Activated CD4-positive, alpha-beta memory T cell treated with anti-CD3 and anti-CD28 coated beads for 36 hours (primary cell): ENCODE measurements around the gene MLC1. TPM values are rescaled to one million over a fixed set of nuclear protein-coding genes. Genes with fewer than 3 reads are reported as not detected.

Experiments used
- CTCF ChIA-PET: fragments of 350-600 bp; sonication (Branson Sonifier 250); formaldehyde crosslinking; loops from one replicate; lab custom pipeline; 2021; ENCODE audit warnings: antibody characterized with exemption, inconsistent platforms; lab: Charles Lee
- POLR2A ChIA-PET: fragments of 350-600 bp; sonication (Branson Sonifier 250); formaldehyde crosslinking; loops from one replicate; lab custom pipeline; 2021; ENCODE audit warnings: antibody characterized with exemption; lab: Charles Lee
- DNase-seq: peaks from one replicate; pipeline ENCODE4 v3.0.0-alpha.2; 2020
- H3K27ac Mint-ChIP-seq: one replicate; pipeline ENCODE4 v1.8.0; 2021; ENCODE audit warnings: mixed read lengths
- H3K27me3 Mint-ChIP-seq: one replicate; pipeline ENCODE4 v1.8.0; 2021; ENCODE audit warnings: mixed read lengths
- H3K36me3 Mint-ChIP-seq: one replicate; pipeline ENCODE4 v1.8.0; 2021; ENCODE audit warnings: mixed read lengths
- H3K4me1 Mint-ChIP-seq: one replicate; pipeline ENCODE4 v1.8.0; 2021; ENCODE audit warnings: low read depth, mixed read lengths
- H3K4me3 Mint-ChIP-seq: one replicate; pipeline ENCODE4 v1.8.0; 2021; ENCODE audit warnings: mild to moderate bottlenecking, mixed read lengths
- H3K9me3 Mint-ChIP-seq: one replicate; pipeline ENCODE4 v1.8.0; 2021; ENCODE audit warnings: mixed read lengths
- intact Hi-C: fragments of 100-400 bp; cut with micrococcal nuclease; formaldehyde crosslinking; loops from one replicate; pipeline ENCODE4 v1.15.1; 2023
- total RNA-seq, 2 experiments: library from RNA; stranded (reverse); gene quantifications; one replicate each; pipeline ENCODE4 v1.2.3, GENCODE V29; 2021

MLC1 gene
- total RNA-seq, 2 experiments from 2014 or later: not detected

DNA sequence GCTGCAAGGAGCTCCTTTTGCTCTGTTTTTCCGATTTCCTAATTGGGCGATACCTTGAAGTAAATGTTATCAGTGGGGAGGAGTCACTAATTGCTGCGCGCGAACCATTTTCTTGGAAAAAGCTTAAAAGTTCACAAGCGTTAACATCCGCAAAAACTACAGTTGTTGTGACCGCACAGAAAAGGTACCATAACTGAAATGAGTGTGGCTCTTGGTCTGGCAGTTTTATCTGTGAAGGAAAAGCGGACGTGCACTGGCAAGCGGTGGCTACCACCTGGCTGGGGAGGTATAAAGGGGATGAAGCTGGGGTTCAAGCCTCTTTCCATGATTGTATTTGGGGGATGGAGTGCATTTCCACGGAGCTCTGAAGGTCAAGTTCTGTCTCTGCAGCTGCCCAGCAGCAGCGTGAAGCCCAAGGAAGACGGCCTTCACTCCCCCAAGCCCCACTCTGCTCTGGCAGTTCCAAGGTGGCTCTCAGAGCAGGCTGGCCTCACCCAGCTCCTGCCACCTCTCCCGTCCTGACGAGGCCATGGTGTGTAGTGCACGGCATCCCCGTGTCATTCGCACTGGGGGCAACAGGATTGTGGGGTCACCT, 32.0 kb upstream of the MLC1 start:
- no peak for DNase-seq
- POLR2A ChIA-PET: no interaction called here

GRCh38 chr22:50115693-50116092, 30.5 kb upstream of the MLC1 start:
- Mint-ChIP-seq H3K4me1 (peaks cover 8% of the 10 kb centered on the region), H3K4me3 (no peak overlapping the region), H3K9me3 (no peaks in the 10 kb centered on the region), H3K36me3 (no peaks in the 10 kb centered on the region), H3K27ac (no peak overlapping the region), H3K27me3 (peaks cover 18% of the 10 kb centered on the region)
- DNase-seq: no peak
- intact Hi-C loops: no loop called here
- ChIA-PET CTCF (no interaction called here), POLR2A (interaction anchor here (0.6 kb wide), 1 partner anchor 213 kb away, joined by 5 read pairs; no protein-coding TSS in a partner anchor)

More for the DNA sequence above, 32.0 kb upstream of the MLC1 start:
- no peak overlapping the region for H3K27ac Mint-ChIP-seq
- no peak overlapping the region for H3K4me3 Mint-ChIP-seq
- H3K9me3 Mint-ChIP-seq: no peaks in the 10 kb centered on the region
- intact Hi-C loops: no loop called here
- CTCF ChIA-PET: no interaction called here
- H3K4me1 Mint-ChIP-seq: peaks cover 8% of the 10 kb centered on the region
- no peaks in the 10 kb centered on the region for H3K36me3 Mint-ChIP-seq
- H3K27me3 Mint-ChIP-seq: peaks cover 22% of the 10 kb centered on the region

DNA sequence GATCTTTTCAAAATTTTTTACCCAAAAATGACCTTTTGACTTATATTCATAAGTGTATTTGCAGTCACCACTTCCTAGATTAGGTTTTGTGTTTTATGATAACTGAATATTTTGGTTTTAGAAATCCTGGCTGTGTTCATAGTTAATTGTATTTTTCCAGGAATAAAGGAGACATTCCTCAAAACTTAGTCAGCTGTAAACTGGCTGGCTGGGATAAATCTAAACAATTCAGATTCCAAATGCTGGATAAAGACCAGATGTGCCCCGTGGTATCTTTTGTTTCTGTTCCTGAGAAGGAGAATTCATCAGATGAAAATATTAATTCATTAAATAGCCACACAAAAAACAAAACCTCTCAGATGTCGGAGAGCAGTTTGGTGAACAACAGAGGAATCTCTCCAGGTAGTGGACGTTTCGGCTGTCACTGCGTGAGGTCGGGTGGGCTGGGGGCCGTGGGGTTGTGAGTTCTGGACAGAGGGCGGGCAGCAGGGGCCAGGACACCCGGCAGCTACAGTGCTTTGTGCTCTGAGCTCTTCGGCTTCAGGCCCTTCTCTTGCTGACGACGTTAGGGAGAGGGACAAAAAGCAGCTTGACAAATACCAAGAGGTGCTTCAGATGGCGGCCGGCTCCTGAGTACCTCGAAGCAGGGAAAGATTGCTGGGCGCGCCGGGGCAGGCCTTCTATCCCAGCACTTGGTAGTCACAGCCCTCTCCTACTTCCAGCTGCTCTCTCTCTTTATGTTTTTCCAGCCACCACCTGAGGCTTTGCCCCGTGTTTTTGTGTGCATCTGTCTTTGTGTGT, 29.2 kb upstream of the MLC1 start:
- Mint-ChIP-seq H3K4me3 (no peak overlapping the region), H3K27me3 (peaks cover 19% of the 10 kb centered on the region), H3K36me3 (no peaks in the 10 kb centered on the region), H3K9me3 (no peaks in the 10 kb centered on the region), H3K27ac (no peak overlapping the region), H3K4me1 (peaks cover 8% of the 10 kb centered on the region)
- ChIA-PET POLR2A (no interaction called here), CTCF (no interaction called here)
- intact Hi-C loops: no loop called here
- DNase-seq: no peak

DNA sequence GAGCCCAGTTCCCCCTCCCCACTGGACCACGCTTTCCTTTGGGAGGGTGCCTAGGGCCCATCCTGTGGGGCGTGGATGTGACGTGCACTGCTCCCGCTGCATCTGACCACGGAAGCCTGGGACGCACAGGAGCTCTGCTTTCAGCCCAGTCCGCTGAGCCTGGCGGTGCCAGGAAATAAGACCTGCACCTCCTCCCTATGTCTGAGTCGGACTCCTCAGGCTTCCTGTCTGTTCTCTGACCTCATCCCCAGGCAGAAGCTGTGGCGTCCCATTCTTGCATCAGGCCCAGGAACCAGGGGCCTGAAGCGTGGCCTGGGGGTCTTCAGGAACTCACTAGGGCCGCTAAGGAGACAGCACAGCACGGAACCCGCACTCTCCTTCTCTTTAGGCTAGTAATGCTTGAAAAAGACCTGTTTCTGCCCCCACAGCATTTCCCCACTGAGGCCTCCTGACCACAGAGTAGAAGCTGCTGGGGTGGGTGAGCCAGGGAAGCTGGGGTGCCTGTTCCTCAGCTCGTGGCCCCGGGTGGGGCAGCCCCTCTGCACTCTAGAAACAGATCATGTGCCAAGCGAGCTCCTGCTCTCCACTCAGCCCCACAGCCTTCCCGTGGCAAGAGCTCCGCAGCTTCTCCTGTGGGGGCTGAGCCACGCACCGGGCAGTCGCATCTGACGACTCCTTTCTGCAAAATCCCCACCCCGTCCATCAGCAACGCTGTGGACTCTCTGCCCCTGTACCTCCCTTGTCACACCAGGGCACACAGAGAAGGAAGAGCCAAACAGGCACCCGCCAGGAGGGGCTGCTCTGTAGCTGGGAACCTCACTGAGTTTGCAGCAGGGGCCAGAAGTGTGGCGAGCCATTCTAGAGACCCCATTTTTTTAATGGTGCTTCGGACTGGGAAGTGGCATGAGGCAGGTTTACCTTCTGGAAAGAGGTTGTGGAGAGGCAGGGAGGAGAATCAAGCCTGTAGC, 27.2 kb upstream of the MLC1 start:
- no peak overlapping the region for H3K4me3 Mint-ChIP-seq
- DNase-seq: peak; percentile 30
- H3K27me3 Mint-ChIP-seq: peaks cover 20% of the 10 kb centered on the region
- POLR2A ChIA-PET: no interaction called here
- H3K27ac Mint-ChIP-seq: no peak overlapping the region
- H3K4me1 Mint-ChIP-seq: peaks cover 8% of the 10 kb centered on the region
- H3K36me3 Mint-ChIP-seq: no peaks in the 10 kb centered on the region
- CTCF ChIA-PET: no interaction called here
- intact Hi-C loops: no loop called here
- no peaks in the 10 kb centered on the region for H3K9me3 Mint-ChIP-seq

DNA sequence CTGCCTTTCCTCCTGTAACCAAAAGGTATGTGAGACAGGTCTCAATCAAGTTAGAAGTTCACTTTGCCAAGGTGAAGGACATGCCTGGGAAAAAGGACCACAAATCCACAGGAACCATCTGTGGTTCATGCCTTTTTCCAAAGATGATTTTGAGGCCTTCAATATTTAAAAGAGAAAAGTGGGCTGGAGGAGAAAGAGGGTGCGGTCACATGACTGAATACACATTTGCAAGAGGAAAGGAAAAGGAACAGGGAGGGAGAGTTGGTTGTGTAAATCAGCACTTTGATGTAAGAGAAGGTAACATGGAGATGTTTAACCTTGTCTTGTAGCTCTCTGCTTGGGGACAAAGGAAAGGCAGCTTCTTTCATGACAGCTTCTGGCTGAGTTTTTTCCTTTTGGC, 25.8 kb upstream of the MLC1 start:
- H3K4me1 Mint-ChIP-seq: peaks cover 8% of the 10 kb centered on the region

GRCh38 chr22:50107529-50107928, 22.3 kb upstream of the MLC1 start:
- Mint-ChIP-seq H3K9me3 (no peaks in the 10 kb centered on the region), H3K4me3 (no peak overlapping the region), H3K4me1 (peaks cover 9% of the 10 kb centered on the region), H3K27ac (no peak overlapping the region), H3K27me3 (peaks cover 5% of the 10 kb centered on the region), H3K36me3 (no peaks in the 10 kb centered on the region)
- DNase-seq: no peak
- intact Hi-C loops: no loop called here
- ChIA-PET POLR2A (no interaction called here), CTCF (no interaction called here)

More for the DNA sequence above, 25.8 kb upstream of the MLC1 start:
- peaks cover 20% of the 10 kb centered on the region for H3K27me3 Mint-ChIP-seq
- H3K4me3 Mint-ChIP-seq: no peak overlapping the region
- no peak overlapping the region for H3K27ac Mint-ChIP-seq
- ChIA-PET POLR2A (no interaction called here), CTCF (no interaction called here)
- intact Hi-C loops: no loop called here
- no peak for DNase-seq
- no peaks in the 10 kb centered on the region for H3K36me3 Mint-ChIP-seq
- H3K9me3 Mint-ChIP-seq: no peaks in the 10 kb centered on the region

DNA sequence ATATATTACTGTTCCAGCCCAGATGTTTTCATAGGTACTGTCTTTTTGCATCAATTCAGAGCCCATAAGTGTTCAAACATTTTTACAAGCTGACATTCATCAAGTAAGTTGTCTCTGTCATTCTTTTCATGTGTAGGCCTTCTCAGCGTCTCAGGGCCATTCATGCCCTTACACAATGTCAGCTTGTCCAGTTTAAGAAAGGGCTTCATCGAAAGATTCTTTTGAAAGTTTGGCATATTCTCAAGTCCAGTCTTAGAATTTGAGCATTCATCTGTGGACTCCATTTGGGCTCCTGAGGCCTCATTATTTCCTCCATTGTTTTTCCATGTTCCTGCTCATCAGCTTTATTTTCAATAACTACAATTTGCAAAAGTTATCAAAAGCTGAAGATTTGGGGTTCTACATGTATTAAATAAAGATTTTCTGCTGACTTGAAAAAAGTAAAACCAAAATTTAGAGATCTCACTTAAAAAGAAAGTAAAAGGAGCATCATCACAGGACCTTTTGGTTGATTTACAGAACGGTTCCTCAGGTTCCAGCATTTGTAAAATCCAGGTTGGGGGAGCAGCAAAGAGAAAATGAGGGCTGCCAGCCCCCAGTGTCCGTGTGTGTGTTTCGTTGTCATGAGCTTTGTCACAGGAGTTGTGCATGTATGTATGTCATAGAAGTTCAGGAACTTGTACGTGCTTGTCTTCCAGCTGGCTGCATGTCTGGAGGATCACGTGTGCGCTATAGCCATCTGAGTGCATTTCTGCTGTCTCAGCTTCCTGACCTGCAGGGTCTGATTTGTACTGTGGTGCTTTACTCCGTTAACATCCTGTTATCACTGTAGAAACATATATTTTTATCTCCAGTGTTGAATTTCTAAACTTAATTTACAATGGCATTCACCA, 20.2 kb upstream of the MLC1 start:
- DNase-seq: peak; percentile 43
- CTCF ChIA-PET: no interaction called here
- intact Hi-C loops: no loop called here

GRCh38 chr22:50104141-50104544, 18.9 kb upstream of the MLC1 start:
- POLR2A ChIA-PET: no interaction called here
- no peak overlapping the region for H3K4me3 Mint-ChIP-seq
- no peaks in the 10 kb centered on the region for H3K36me3 Mint-ChIP-seq
- H3K4me1 Mint-ChIP-seq: peaks cover 6% of the 10 kb centered on the region
- intact Hi-C loops: no loop called here
- H3K27ac Mint-ChIP-seq: no peak overlapping the region
- H3K27me3 Mint-ChIP-seq: peaks cover 6% of the 10 kb centered on the region
- no peaks in the 10 kb centered on the region for H3K9me3 Mint-ChIP-seq
- no peak for DNase-seq
- CTCF ChIA-PET: no interaction called here

More for the DNA sequence above, 20.2 kb upstream of the MLC1 start:
- Mint-ChIP-seq H3K27ac (no peak overlapping the region), H3K9me3 (no peaks in the 10 kb centered on the region), H3K27me3 (peaks cover 3% of the 10 kb centered on the region), H3K4me1 (peaks cover 6% of the 10 kb centered on the region), H3K36me3 (no peaks in the 10 kb centered on the region), H3K4me3 (no peak overlapping the region)
- POLR2A ChIA-PET: interaction anchor here (0.6 kb wide), 1 partner anchor 216 kb away, joined by 3 read pairs; no protein-coding TSS in a partner anchor

DNA sequence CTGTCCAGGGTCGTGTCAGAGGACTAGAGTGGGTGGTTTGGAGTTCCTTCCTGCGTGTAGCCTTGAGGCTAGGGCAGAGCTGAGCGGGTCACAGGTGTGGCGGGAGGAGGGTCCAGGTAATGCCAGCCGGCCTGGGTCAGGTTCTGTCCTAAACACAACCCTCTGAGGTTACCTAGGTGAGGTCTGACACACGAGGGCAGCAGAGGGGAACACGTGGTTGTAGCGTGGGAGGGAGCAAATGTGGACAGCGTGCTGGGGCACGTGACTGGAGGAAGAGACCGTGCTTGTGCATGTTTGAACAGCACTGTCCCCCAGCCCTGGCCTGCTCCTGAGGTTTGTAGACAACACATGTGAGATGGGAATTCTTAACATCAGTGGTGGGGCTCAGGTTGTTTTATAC, 17.7 kb upstream of the MLC1 start:
- no peak overlapping the region for H3K4me3 Mint-ChIP-seq
- peaks cover 11% of the 10 kb centered on the region for H3K27me3 Mint-ChIP-seq
- POLR2A ChIA-PET: no interaction called here
- peak; percentile 33 for DNase-seq
- no peak overlapping the region for H3K27ac Mint-ChIP-seq
- no peaks in the 10 kb centered on the region for H3K9me3 Mint-ChIP-seq
- peaks cover 6% of the 10 kb centered on the region for H3K4me1 Mint-ChIP-seq
- intact Hi-C loops: no loop called here
- H3K36me3 Mint-ChIP-seq: no peaks in the 10 kb centered on the region
- CTCF ChIA-PET: no interaction called here

DNA sequence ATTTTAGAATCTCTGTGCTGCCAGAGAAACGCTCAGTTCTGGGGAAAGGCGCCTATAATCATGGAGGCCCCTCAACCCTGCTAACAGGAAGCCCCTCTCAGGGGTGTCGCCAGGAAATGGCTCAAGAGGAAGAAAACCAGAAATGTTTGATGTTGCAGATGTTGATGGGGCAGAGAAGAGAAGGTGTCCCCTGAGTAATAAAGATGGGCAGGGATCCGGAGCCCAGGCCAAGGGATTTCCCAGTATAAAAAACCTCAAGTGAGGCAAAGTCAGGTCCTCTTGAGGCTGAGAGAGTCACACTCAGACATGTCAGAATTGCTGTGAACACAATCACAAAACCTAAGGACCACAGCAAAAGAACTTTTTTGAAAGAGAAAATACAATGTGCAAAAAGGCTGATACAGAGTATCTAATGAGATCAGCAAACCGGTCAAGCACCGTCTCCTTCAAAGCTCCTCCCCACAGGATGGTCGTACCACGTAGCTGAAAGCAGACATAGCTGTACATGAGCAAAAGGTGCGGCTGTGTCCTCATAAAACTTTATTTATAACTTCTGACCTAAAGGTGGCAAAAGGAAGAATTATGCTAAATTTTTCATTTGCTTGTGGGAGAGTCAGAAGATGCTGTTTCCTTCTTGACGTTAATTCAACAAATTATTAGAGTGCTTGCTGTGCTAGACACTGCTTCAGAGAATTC, 16.8 kb upstream of the MLC1 start:
- H3K27me3 Mint-ChIP-seq: peaks cover 11% of the 10 kb centered on the region
- CTCF ChIA-PET: no interaction called here
- no peak overlapping the region for H3K27ac Mint-ChIP-seq
- peaks cover 6% of the 10 kb centered on the region for H3K4me1 Mint-ChIP-seq
- intact Hi-C loops: no loop called here
- H3K36me3 Mint-ChIP-seq: no peaks in the 10 kb centered on the region
- POLR2A ChIA-PET: no interaction called here
- no peak for DNase-seq
- no peak overlapping the region for H3K4me3 Mint-ChIP-seq
- H3K9me3 Mint-ChIP-seq: no peaks in the 10 kb centered on the region

- no peak overlapping the region for H3K27ac Mint-ChIP-seq
- H3K36me3 Mint-ChIP-seq: no peaks in the 10 kb centered on the region
- intact Hi-C loops: no loop called here
- H3K4me1 Mint-ChIP-seq: no peaks in the 10 kb centered on the region
- DNase-seq: no peak
- CTCF ChIA-PET: no interaction called here
- H3K27me3 Mint-ChIP-seq: peaks cover 14% of the 10 kb centered on the region
- H3K9me3 Mint-ChIP-seq: no peaks in the 10 kb centered on the region
- POLR2A ChIA-PET: no interaction called here
- no peak overlapping the region for H3K4me3 Mint-ChIP-seq
These were observed 12.8 kb upstream of the MLC1 start for GRCh38 chr22:50098052-50098451.
